ENCODE results near the gene PTPRR. TPM values are rescaled to one million over a fixed set of nuclear protein-coding genes. Genes with fewer than 3 reads are reported as not detected.

Gene PTPRR
- total RNA-seq, 1 donor from 2014 or later: 1.4 TPM

- Histone ChIP-seq H3K79me2 (ENCODE audit: insufficient read depth, low read length) (no peaks in the 10 kb centered on the region), H3K36me3 (ENCODE audit: insufficient read depth, low read length) (no peaks in the 10 kb centered on the region), H3K27ac (ENCODE audit: low read depth, low read length) (no peak overlapping the region), H3K4me1 (ENCODE audit: insufficient read depth, low read length) (no peaks in the 10 kb centered on the region), H3K9ac (ENCODE audit: low read length) (no peak overlapping the region), H4K20me1 (ENCODE audit: insufficient read depth, low read length) (no peaks in the 10 kb centered on the region), H3K27me3 (ENCODE audit: insufficient read depth, low read length) (no peaks in the 10 kb centered on the region), H3K4me3 (ENCODE audit: insufficient read depth, low read depth, low read length) (no peak overlapping the region), H3K9me3 (ENCODE audit: insufficient read depth, low read depth, low read length) (no peaks in the 10 kb centered on the region), H3K4me2 (ENCODE audit: low read length) (no peak overlapping the region), H2AFZ (ENCODE audit: low read depth, low read length) (no peak overlapping the region)
- Mint-ChIP-seq H3K27ac (ENCODE audit: unreplicated experiment) (no peak overlapping the region), H3K9me3 (ENCODE audit: unreplicated experiment) (no peaks in the 10 kb centered on the region), H3K4me3 (ENCODE audit: unreplicated experiment) (no peak overlapping the region), H3K27me3 (ENCODE audit: low read depth, unreplicated experiment) (peaks cover 24% of the 10 kb centered on the region), H3K4me1 (ENCODE audit: low read depth, unreplicated experiment) (peaks cover 2% of the 10 kb centered on the region), H3K36me3 (ENCODE audit: low read depth, unreplicated experiment) (no peaks in the 10 kb centered on the region)
- no peak for TF ChIP-seq EZH2 (IDR thresholded peaks at IDR 0.05; ENCODE audit: insufficient read depth, low read length)
- TF ChIP-seq CTCF (IDR thresholded peaks at IDR 0.05; ENCODE audit: insufficient read depth, low read depth, low read length): no peak
- DNase-seq (ENCODE audit: low read depth): no peak
- no peak for FAIRE-seq
These were observed 2.2 kb downstream of the PTPRR start for GRCh38 chr12:70918321-70918720.

- H3K27me3 ChIP-seq (ENCODE audit: insufficient read depth, low read length): no peaks in the 10 kb centered on the region
- TF ChIP-seq CTCF (IDR thresholded peaks at IDR 0.05; ENCODE audit: insufficient read depth, low read depth, low read length) (no peak), EZH2 (IDR thresholded peaks at IDR 0.05; ENCODE audit: insufficient read depth, low read length) (no peak)
These were observed 9.9 kb downstream of the PTPRR start for GRCh38 chr12:70910666-70911065.

GRCh38 chr12:70908978-70909377 is 11.6 kb downstream of the PTPRR start:
- no peak overlapping the region for H3K27ac ChIP-seq (ENCODE audit: low read depth, low read length)
- H2AFZ ChIP-seq (ENCODE audit: low read depth, low read length): no peak overlapping the region
- H3K4me3 Mint-ChIP-seq (ENCODE audit: unreplicated experiment): no peak overlapping the region
- FAIRE-seq (no peak), DNase-seq (ENCODE audit: low read depth) (no peak)
- H3K79me2 ChIP-seq (ENCODE audit: insufficient read depth, low read length): no peaks in the 10 kb centered on the region
- no peak overlapping the region for H3K4me3 ChIP-seq (ENCODE audit: insufficient read depth, low read depth, low read length)
- no peaks in the 10 kb centered on the region for H3K36me3 Mint-ChIP-seq (ENCODE audit: low read depth, unreplicated experiment)
- no peaks in the 10 kb centered on the region for H4K20me1 ChIP-seq (ENCODE audit: insufficient read depth, low read length)
- no peaks in the 10 kb centered on the region for H3K9me3 ChIP-seq (ENCODE audit: insufficient read depth, low read depth, low read length)
- TF ChIP-seq CTCF (IDR thresholded peaks at IDR 0.05; ENCODE audit: insufficient read depth, low read depth, low read length): no peak
- no peak for TF ChIP-seq EZH2 (IDR thresholded peaks at IDR 0.05; ENCODE audit: insufficient read depth, low read length)
- no peaks in the 10 kb centered on the region for H3K27me3 ChIP-seq (ENCODE audit: insufficient read depth, low read length)
- H3K9me3 Mint-ChIP-seq (ENCODE audit: unreplicated experiment): no peaks in the 10 kb centered on the region
- no peak overlapping the region for H3K27ac Mint-ChIP-seq (ENCODE audit: unreplicated experiment)
- no peaks in the 10 kb centered on the region for H3K4me1 Mint-ChIP-seq (ENCODE audit: low read depth, unreplicated experiment)
- H3K9ac ChIP-seq (ENCODE audit: low read length): no peak overlapping the region
- peaks cover 5% of the 10 kb centered on the region for H3K27me3 Mint-ChIP-seq (ENCODE audit: low read depth, unreplicated experiment)
- H3K4me1 ChIP-seq (ENCODE audit: insufficient read depth, low read length): no peaks in the 10 kb centered on the region
- no peaks in the 10 kb centered on the region for H3K36me3 ChIP-seq (ENCODE audit: insufficient read depth, low read length)
- H3K4me2 ChIP-seq (ENCODE audit: low read length): no peak overlapping the region

More at GRCh38 chr12:70910666-70911065, 9.9 kb downstream of the PTPRR start:
- peaks cover 5% of the 10 kb centered on the region for H3K27me3 Mint-ChIP-seq (ENCODE audit: low read depth, unreplicated experiment)
- H3K36me3 Mint-ChIP-seq (ENCODE audit: low read depth, unreplicated experiment): no peaks in the 10 kb centered on the region
- no peak for DNase-seq (ENCODE audit: low read depth)
- H3K4me1 ChIP-seq (ENCODE audit: insufficient read depth, low read length): no peaks in the 10 kb centered on the region
- no peak overlapping the region for H3K4me2 ChIP-seq (ENCODE audit: low read length)
- H3K9me3 Mint-ChIP-seq (ENCODE audit: unreplicated experiment): no peaks in the 10 kb centered on the region
- H3K4me3 ChIP-seq (ENCODE audit: insufficient read depth, low read depth, low read length): no peak overlapping the region
- no peaks in the 10 kb centered on the region for H4K20me1 ChIP-seq (ENCODE audit: insufficient read depth, low read length)
- H3K4me1 Mint-ChIP-seq (ENCODE audit: low read depth, unreplicated experiment): no peaks in the 10 kb centered on the region
- H3K9me3 ChIP-seq (ENCODE audit: insufficient read depth, low read depth, low read length): no peaks in the 10 kb centered on the region
- no peaks in the 10 kb centered on the region for H3K36me3 ChIP-seq (ENCODE audit: insufficient read depth, low read length)
- H3K4me3 Mint-ChIP-seq (ENCODE audit: unreplicated experiment): no peak overlapping the region
- H3K27ac Mint-ChIP-seq (ENCODE audit: unreplicated experiment): no peak overlapping the region
- H3K27ac ChIP-seq (ENCODE audit: low read depth, low read length): no peak overlapping the region
- H2AFZ ChIP-seq (ENCODE audit: low read depth, low read length): no peak overlapping the region
- H3K9ac ChIP-seq (ENCODE audit: low read length): no peak overlapping the region
- no peak for FAIRE-seq
- H3K79me2 ChIP-seq (ENCODE audit: insufficient read depth, low read length): no peaks in the 10 kb centered on the region
